NCI-H2227 (cell line): Measurements from ENCODE around the gene GM2A.

Source experiments
- DNase-seq: peaks from one replicate; lab custom pipeline; 2025; ENCODE audit not compliant: unreplicated experiment; lab: John Stamatoyannopoulos, UW

GM2A gene

GRCh38 chr5:151252762-151253604, at the start of gene GM2A:
Gene GM2A (plus strand): TSS chr5:151253185. CDS start chr5:151253217, 32 bp downstream.
- peak; percentile 98 for DNase-seq

- DNase-seq: no peak
These were observed 48.9 kb upstream of the GM2A start for GRCh38 chr5:151204051-151204450.

GRCh38 chr5:151205411-151205810, 47.6 kb upstream of the GM2A start:
- DNase-seq: no peak

GRCh38 chr5:151208481-151208914, 44.5 kb upstream of the GM2A start:
- DNase-seq: no peak

- no peak for DNase-seq
These were observed 40.6 kb upstream of the GM2A start for GRCh38 chr5:151212406-151212798.

- DNase-seq: no peak
These were observed 39.0 kb upstream of the GM2A start for GRCh38 chr5:151213803-151214613.

- no peak for DNase-seq
These were observed 38.1 kb upstream of the GM2A start for GRCh38 chr5:151214614-151215545.

GRCh38 chr5:151215546-151215880, 37.5 kb upstream of the GM2A start:
- DNase-seq: no peak

- no peak for DNase-seq
These were observed 36.2 kb upstream of the GM2A start for GRCh38 chr5:151216781-151217180.

- no peak for DNase-seq
These were observed 34.8 kb upstream of the GM2A start for GRCh38 chr5:151218177-151218576.

- DNase-seq: no peak
These were observed 33.8 kb upstream of the GM2A start for GRCh38 chr5:151219138-151219537.

- no peak for DNase-seq
These were observed 33.2 kb upstream of the GM2A start for GRCh38 chr5:151219789-151220188.

- no peak for DNase-seq
These were observed 31.4 kb upstream of the GM2A start for GRCh38 chr5:151221574-151221973.

GRCh38 chr5:151222054-151222789, 30.8 kb upstream of the GM2A start:
- DNase-seq: no peak

- no peak for DNase-seq
These were observed 30.1 kb upstream of the GM2A start for GRCh38 chr5:151222790-151223446.

- DNase-seq: peak; percentile 71
These were observed 29.3 kb upstream of the GM2A start, which contains the start of gene CCDC69 for GRCh38 chr5:151223447-151224264. Gene CCDC69 (minus strand): TSS chr5:151224092. CDS start chr5:151223970, 122 bp downstream.

GRCh38 chr5:151224372-151224771, 28.6 kb upstream of the GM2A start:
- DNase-seq: no peak

- DNase-seq: no peak
These were observed 27.9 kb upstream of the GM2A start for GRCh38 chr5:151225071-151225470.

GRCh38 chr5:151225475-151225874, 27.5 kb upstream of the GM2A start:
- DNase-seq: no peak
